HEK293 (cell line): ENCODE data around the gene THYN1.

Source experiments
- CTCF ChIA-PET: fragments of 350-600 bp; formaldehyde crosslinking; extraction: SDS; loops from one replicate; lab custom pipeline; 2021; ENCODE audit warnings: antibody characterized with exemption; lab: Yijun Ruan, JAX
- POLR2A ChIA-PET: fragments of 300-600 bp; formaldehyde crosslinking; extraction: SDS; loops from one replicate; lab custom pipeline; 2020; ENCODE audit warnings: antibody characterized with exemption, inconsistent platforms; lab: Yijun Ruan, JAX
- H3K27ac ChIP-seq: fragments of 200-500 bp; sonication (Bioruptor generic); 2 replicates; pipeline ENCODE4 v1.5.1; 2014; ENCODE audit warnings: low read depth, low read length, control low read depth, inconsistent platforms; ENCODE audit errors: extremely low read depth
- H3K36me3 ChIP-seq, 2 experiments: fragments of 200-500 bp in 1 of 2; sonication (Bioruptor generic) in 1 of 2; 1 replicate in 1 of 2; 2 replicates in 1 of 2; pipeline ENCODE4 v1.5.1; 2014 to 2017; ENCODE audit warnings: inconsistent platforms in 2 of 2, low read length in 2 of 2; ENCODE audit not compliant: control insufficient read depth in 2 of 2, insufficient read depth in 1 of 2
- H3K4me1 ChIP-seq: fragments of 200-500 bp; sonication (Bioruptor generic); 2 replicates; pipeline ENCODE4 v1.5.1; 2014; ENCODE audit warnings: mild to moderate bottlenecking, low read length, inconsistent platforms; ENCODE audit not compliant: control insufficient read depth, insufficient read depth
- H3K4me3 ChIP-seq: 2 replicates; pipeline ENCODE4 v1.5.1; 2011; ENCODE audit warnings: low read depth, mild to moderate bottlenecking, control low read depth, low read length, moderate library complexity
- H3K9me3 ChIP-seq: fragments of 200-500 bp; sonication (Bioruptor generic); 2 replicates; pipeline ENCODE4 v1.5.1; 2014; ENCODE audit warnings: low read depth, low read length, inconsistent platforms; ENCODE audit not compliant: control insufficient read depth, insufficient read depth
- RBAK ChIP-seq: fragments of 450-650 bp; formaldehyde crosslinking; IDR thresholded peaks from 2 replicates; pipeline ENCODE4 v1.5.1; 2016; ENCODE audit warnings: missing biosample characterization, missing genetic modification characterization
- ZBTB20 ChIP-seq: fragments of 450-650 bp; formaldehyde crosslinking; IDR thresholded peaks from 2 replicates; pipeline ENCODE4 v1.5.1; 2016; ENCODE audit warnings: missing biosample characterization, missing genetic modification characterization
- ZNF10 ChIP-seq: fragments of 450-650 bp; formaldehyde crosslinking; IDR thresholded peaks from 2 replicates; pipeline ENCODE4 v1.5.1; 2017; ENCODE audit warnings: missing biosample characterization, missing genetic modification characterization
- ZNF155 ChIP-seq: fragments of 450-650 bp; formaldehyde crosslinking; IDR thresholded peaks from 2 replicates; pipeline ENCODE4 v1.5.1; 2016; ENCODE audit warnings: missing biosample characterization, missing genetic modification characterization
- ZNF23 ChIP-seq: fragments of 450-650 bp; formaldehyde crosslinking; IDR thresholded peaks from 2 replicates; pipeline ENCODE4 v1.5.1; 2016; ENCODE audit warnings: missing biosample characterization, missing genetic modification characterization, borderline replicate concordance
- ZNF311 ChIP-seq: fragments of 450-650 bp; formaldehyde crosslinking; IDR thresholded peaks from 2 replicates; pipeline ENCODE4 v1.5.1; 2017; ENCODE audit warnings: missing biosample characterization, missing genetic modification characterization, borderline replicate concordance
- ZNF341 ChIP-seq: fragments of 450-650 bp; formaldehyde crosslinking; IDR thresholded peaks from 2 replicates; pipeline ENCODE4; 2016; ENCODE audit warnings: low read depth, missing biosample characterization, missing genetic modification characterization
- ZNF626 ChIP-seq: fragments of 450-650 bp; sonication (Bioruptor Pico); formaldehyde crosslinking; IDR thresholded peaks from 2 replicates; pipeline ENCODE4 v1.5.1; 2018; ENCODE audit warnings: missing biosample characterization, missing genetic modification characterization, inconsistent platforms
- ZNF660 ChIP-seq: fragments of 450-650 bp; IDR thresholded peaks from 2 replicates; pipeline ENCODE4 v1.5.1; 2018; ENCODE audit warnings: missing biosample characterization, mild to moderate bottlenecking, missing genetic modification characterization
- ZNF707 ChIP-seq: fragments of 450-650 bp; formaldehyde crosslinking; IDR thresholded peaks from 2 replicates; pipeline ENCODE4 v1.5.1; 2016; ENCODE audit warnings: missing biosample characterization, missing genetic modification characterization
- TF ChIP-seq, protein P1 (sequence below): fragments of 450-650 bp; formaldehyde crosslinking; IDR thresholded peaks from 2 replicates; pipeline ENCODE4 v1.5.0; 2017; ENCODE audit warnings: missing biosample characterization, missing genetic modification characterization, borderline replicate concordance
- TF ChIP-seq, protein P2 (sequence below): fragments of 450-650 bp; formaldehyde crosslinking; IDR thresholded peaks from 2 replicates; pipeline ENCODE4 v1.5.1; 2016; ENCODE audit warnings: missing biosample characterization, missing genetic modification characterization, borderline replicate concordance
- TF ChIP-seq, protein P3 (sequence below): fragments of 450-650 bp; formaldehyde crosslinking; IDR thresholded peaks from 2 replicates; pipeline ENCODE4 v1.5.1; 2016; ENCODE audit warnings: missing biosample characterization, missing genetic modification characterization
- TF ChIP-seq, protein P4 (sequence below): fragments of 450-650 bp; formaldehyde crosslinking; IDR thresholded peaks from 2 replicates; pipeline ENCODE4 v1.5.1; 2016; ENCODE audit warnings: missing biosample characterization, missing genetic modification characterization

THYN1 gene

DNA sequence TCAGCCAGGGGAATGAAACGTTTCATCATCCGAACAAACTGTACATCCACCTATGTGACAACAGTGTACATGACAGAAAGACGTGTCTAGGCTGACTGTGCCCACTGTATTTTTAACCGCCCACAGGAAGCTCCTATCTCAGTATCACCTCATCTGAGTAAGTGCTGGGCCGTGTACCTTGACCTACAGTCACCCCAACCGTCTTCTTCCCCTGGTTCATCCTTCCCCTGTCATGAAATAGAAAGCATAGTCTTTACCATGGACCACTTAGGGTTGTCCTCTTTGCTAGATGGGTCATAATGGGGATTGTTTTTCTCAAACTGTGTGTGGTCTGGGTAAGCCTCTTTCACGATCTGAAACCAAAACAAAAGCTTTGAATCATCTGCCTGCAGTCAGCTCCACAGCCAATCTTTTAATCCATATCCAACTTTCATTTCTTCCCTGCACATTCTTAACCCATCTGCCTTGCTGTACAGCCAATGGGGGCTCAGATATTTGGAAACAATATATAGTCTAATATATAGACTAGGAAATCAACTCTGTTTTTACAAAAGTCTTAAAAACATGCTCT, 4.2 kb downstream of the THYN1 start:
- CTCF ChIA-PET, result interaction anchor here (0.7 to 1.5 kb wide), 3 partner anchors 13 to 26 kb away, joined by 3 to 7 read pairs (median 3); no protein-coding TSS in a partner anchor
- peaks cover 0 to 71% of the 10 kb centered on the region in 2 experiments; a peak in 1 of 3 replicates for H3K36me3 ChIP-seq
- TF ChIP-seq ZNF155 (tag by site-specific recombination), result no peak
- no peak for TF ChIP-seq ZNF660 (tag by site-specific recombination)
- no peak for TF ChIP-seq RBAK
- TF ChIP-seq, protein P1, sequence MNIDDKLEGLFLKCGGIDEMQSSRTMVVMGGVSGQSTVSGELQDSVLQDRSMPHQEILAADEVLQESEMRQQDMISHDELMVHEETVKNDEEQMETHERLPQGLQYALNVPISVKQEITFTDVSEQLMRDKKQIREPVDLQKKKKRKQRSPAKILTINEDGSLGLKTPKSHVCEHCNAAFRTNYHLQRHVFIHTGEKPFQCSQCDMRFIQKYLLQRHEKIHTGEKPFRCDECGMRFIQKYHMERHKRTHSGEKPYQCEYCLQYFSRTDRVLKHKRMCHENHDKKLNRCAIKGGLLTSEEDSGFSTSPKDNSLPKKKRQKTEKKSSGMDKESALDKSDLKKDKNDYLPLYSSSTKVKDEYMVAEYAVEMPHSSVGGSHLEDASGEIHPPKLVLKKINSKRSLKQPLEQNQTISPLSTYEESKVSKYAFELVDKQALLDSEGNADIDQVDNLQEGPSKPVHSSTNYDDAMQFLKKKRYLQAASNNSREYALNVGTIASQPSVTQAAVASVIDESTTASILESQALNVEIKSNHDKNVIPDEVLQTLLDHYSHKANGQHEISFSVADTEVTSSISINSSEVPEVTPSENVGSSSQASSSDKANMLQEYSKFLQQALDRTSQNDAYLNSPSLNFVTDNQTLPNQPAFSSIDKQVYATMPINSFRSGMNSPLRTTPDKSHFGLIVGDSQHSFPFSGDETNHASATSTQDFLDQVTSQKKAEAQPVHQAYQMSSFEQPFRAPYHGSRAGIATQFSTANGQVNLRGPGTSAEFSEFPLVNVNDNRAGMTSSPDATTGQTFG (tag by site-specific recombination), result no peak
- no peak for TF ChIP-seq ZNF626 (tag by site-specific recombination)
- TF ChIP-seq, protein P2, sequence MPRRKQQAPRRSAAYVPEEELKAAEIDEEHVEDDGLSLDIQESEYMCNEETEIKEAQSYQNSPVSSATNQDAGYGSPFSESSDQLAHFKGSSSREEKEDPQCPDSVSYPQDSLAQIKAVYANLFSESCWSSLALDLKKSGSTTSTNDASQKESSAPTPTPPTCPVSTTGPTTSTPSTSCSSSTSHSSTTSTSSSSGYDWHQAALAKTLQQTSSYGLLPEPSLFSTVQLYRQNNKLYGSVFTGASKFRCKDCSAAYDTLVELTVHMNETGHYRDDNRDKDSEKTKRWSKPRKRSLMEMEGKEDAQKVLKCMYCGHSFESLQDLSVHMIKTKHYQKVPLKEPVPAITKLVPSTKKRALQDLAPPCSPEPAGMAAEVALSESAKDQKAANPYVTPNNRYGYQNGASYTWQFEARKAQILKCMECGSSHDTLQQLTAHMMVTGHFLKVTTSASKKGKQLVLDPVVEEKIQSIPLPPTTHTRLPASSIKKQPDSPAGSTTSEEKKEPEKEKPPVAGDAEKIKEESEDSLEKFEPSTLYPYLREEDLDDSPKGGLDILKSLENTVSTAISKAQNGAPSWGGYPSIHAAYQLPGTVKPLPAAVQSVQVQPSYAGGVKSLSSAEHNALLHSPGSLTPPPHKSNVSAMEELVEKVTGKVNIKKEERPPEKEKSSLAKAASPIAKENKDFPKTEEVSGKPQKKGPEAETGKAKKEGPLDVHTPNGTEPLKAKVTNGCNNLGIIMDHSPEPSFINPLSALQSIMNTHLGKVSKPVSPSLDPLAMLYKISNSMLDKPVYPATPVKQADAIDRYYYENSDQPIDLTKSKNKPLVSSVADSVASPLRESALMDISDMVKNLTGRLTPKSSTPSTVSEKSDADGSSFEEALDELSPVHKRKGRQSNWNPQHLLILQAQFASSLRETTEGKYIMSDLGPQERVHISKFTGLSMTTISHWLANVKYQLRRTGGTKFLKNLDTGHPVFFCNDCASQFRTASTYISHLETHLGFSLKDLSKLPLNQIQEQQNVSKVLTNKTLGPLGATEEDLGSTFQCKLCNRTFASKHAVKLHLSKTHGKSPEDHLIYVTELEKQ (tag by site-specific recombination), result no peak
- no peak for TF ChIP-seq ZNF707 (tag by site-specific recombination)
- TF ChIP-seq ZBTB20 (tag by site-specific recombination), result no peak
- no peak for TF ChIP-seq ZNF311 (tag by site-specific recombination)
- no peak for TF ChIP-seq ZNF23 (tag by site-specific recombination)
- TF ChIP-seq ZNF341, result no peak
- no peak for TF ChIP-seq ZNF10 (tag by site-specific recombination)
- TF ChIP-seq, protein P3, sequence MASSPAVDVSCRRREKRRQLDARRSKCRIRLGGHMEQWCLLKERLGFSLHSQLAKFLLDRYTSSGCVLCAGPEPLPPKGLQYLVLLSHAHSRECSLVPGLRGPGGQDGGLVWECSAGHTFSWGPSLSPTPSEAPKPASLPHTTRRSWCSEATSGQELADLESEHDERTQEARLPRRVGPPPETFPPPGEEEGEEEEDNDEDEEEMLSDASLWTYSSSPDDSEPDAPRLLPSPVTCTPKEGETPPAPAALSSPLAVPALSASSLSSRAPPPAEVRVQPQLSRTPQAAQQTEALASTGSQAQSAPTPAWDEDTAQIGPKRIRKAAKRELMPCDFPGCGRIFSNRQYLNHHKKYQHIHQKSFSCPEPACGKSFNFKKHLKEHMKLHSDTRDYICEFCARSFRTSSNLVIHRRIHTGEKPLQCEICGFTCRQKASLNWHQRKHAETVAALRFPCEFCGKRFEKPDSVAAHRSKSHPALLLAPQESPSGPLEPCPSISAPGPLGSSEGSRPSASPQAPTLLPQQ (tag by site-specific recombination), result no peak
- TF ChIP-seq, protein P4, sequence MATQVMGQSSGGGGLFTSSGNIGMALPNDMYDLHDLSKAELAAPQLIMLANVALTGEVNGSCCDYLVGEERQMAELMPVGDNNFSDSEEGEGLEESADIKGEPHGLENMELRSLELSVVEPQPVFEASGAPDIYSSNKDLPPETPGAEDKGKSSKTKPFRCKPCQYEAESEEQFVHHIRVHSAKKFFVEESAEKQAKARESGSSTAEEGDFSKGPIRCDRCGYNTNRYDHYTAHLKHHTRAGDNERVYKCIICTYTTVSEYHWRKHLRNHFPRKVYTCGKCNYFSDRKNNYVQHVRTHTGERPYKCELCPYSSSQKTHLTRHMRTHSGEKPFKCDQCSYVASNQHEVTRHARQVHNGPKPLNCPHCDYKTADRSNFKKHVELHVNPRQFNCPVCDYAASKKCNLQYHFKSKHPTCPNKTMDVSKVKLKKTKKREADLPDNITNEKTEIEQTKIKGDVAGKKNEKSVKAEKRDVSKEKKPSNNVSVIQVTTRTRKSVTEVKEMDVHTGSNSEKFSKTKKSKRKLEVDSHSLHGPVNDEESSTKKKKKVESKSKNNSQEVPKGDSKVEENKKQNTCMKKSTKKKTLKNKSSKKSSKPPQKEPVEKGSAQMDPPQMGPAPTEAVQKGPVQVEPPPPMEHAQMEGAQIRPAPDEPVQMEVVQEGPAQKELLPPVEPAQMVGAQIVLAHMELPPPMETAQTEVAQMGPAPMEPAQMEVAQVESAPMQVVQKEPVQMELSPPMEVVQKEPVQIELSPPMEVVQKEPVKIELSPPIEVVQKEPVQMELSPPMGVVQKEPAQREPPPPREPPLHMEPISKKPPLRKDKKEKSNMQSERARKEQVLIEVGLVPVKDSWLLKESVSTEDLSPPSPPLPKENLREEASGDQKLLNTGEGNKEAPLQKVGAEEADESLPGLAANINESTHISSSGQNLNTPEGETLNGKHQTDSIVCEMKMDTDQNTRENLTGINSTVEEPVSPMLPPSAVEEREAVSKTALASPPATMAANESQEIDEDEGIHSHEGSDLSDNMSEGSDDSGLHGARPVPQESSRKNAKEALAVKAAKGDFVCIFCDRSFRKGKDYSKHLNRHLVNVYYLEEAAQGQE (tag by site-specific recombination), result no peak
- TF ChIP-seq, all 188 proteins: peak for 0
- POLR2A ChIA-PET, result interaction anchor here (1.4 to 1.7 kb wide), 2 partner anchors 25 to 27 kb away, joined by 3 to 7 read pairs; partner anchors contain the start of genes GLB1L3, NCAPD3 and VPS26B
- Histone ChIP-seq H3K27ac (no peak overlapping the region), H3K9me3 (no peaks in the 10 kb centered on the region), H3K4me3 (no peak overlapping the region), H3K4me1 (no peaks in the 10 kb centered on the region)
